ENCODE data around the gene MAST4. TPM values are rescaled to one million over a fixed set of nuclear protein-coding genes. Genes with fewer than 3 reads are reported as not detected.

The MAST4 gene
- total and polyA plus RNA-seq, 2 of the 13 experiments (the other 11 are each of a cell fraction or from before 2014, with no cell fraction given) = 3.4 to 3.7 TPM

DNA sequence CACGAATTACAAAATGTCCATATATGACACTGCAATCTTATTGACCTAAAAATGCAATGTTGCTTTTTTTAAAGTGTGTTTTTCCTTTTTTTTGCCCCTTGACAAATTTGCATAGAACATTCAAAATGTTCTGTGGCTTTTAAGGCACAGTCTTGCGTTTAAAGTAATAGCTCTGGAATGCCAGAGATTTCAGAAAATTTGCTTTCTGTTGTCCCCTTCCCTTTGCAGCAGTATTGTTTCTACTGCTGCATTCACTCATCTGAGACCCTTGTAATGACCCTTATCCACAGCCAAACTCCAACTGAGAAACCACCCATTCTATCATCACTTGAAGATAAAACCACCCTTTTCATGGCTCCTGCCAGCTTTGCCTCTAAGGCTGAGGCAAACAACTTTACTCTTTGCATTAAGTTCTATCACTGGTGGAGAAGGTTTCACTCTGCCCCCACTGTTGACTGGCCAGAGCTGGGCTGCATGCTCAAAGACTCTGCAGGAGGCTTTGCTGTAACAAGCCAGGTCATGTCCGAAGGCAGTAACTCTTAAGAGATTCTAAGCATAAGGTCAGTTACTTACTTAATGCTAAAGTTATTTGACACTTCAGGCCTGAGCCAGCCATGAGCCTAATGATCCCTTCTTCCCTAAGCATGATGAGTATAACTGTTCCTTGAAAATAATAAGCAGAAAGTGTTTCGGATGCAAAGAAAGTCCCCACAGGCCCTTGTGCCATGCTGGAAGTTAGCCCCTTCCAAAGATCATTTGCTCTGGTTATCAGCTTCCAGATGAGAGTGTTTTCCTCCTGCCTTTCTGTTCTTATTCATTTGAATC is 498.5 kb downstream of the MAST4 start (continued):
- TF ChIP-seq, protein P1, sequence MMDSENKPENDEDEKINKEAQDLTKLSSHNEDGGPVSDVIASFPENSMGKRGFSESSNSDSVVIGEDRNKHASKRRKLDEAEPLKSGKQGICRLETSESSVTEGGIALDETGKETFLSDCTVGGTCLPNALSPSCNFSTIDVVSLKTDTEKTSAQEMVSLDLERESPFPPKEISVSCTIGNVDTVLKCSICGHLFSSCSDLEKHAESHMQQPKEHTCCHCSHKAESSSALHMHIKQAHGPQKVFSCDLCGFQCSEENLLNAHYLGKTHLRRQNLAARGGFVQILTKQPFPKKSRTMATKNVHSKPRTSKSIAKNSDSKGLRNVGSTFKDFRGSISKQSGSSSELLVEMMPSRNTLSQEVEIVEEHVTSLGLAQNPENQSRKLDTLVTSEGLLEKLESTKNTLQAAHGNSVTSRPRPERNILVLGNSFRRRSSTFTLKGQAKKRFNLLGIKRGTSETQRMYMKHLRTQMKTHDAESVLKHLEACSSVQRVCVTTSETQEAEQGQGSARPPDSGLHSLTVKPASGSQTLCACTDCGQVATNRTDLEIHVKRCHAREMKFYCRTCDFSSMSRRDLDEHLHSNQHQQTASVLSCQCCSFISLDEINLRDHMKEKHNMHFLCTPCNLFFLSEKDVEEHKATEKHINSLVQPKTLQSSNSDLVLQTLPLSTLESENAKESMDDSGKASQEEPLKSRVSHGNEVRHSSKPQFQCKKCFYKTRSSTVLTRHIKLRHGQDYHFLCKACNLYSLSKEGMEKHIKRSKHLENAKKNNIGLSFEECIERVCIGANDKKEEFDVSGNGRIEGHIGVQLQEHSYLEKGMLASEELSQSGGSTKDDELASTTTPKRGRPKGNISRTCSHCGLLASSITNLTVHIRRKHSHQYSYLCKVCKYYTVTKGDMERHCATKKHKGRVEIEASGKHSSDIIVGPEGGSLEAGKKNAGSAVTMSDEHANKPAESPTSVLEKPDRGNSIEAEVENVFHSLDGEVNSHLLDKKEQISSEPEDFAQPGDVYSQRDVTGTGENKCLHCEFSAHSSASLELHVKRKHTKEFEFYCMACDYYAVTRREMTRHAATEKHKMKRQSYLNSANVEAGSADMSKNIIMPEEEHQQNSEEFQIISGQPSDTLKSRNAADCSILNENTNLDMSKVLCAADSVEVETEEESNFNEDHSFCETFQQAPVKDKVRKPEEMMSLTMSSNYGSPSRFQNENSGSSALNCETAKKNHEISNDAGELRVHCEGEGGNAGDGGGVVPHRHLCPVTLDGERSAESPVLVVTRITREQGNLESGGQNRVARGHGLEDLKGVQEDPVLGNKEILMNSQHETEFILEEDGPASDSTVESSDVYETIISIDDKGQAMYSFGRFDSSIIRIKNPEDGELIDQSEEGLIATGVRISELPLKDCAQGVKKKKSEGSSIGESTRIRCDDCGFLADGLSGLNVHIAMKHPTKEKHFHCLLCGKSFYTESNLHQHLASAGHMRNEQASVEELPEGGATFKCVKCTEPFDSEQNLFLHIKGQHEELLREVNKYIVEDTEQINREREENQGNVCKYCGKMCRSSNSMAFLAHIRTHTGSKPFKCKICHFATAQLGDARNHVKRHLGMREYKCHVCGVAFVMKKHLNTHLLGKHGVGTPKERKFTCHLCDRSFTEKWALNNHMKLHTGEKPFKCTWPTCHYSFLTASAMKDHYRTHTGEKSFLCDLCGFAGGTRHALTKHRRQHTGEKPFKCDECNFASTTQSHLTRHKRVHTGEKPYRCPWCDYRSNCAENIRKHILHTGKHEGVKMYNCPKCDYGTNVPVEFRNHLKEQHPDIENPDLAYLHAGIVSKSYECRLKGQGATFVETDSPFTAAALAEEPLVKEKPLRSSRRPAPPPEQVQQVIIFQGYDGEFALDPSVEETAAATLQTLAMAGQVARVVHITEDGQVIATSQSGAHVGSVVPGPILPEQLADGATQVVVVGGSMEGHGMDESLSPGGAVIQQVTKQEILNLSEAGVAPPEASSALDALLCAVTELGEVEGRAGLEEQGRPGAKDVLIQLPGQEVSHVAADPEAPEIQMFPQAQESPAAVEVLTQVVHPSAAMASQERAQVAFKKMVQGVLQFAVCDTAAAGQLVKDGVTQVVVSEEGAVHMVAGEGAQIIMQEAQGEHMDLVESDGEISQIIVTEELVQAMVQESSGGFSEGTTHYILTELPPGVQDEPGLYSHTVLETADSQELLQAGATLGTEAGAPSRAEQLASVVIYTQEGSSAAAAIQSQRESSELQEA (CRISPR knock-in tag; IDR thresholded peaks at IDR 0.05; ENCODE audit: not compliant biosample characterization) = no peak
- TF ChIP-seq NR2C2 (CRISPR knock-in tag; IDR thresholded peaks at IDR 0.05; ENCODE audit: borderline replicate concordance) (no peak), GFI1 (CRISPR knock-in tag; IDR thresholded peaks at IDR 0.05; ENCODE audit: borderline replicate concordance) (0 out of 2 replicates have a peak, but pooled peaks have one; percentile 25), ZNF569 (CRISPR knock-in tag; IDR thresholded peaks at IDR 0.05; ENCODE audit: borderline replicate concordance) (no peak), ZNF558 (CRISPR knock-in tag; IDR thresholded peaks at IDR 0.05; ENCODE audit: borderline replicate concordance) (no peak), PCBP2 (optimal IDR thresholded peaks at IDR 0.05; ENCODE audit: low read depth, low read length, poor library complexity, severe bottlenecking) (no peak), ZNF570 (CRISPR knock-in tag; IDR thresholded peaks at IDR 0.05; ENCODE audit: borderline replicate concordance) (no peak), CEBPB (IDR thresholded peaks at IDR 0.05; ENCODE audit: borderline replicate concordance, low read depth, low read length) (no peak), ZNF292 (CRISPR knock-in tag; IDR thresholded peaks at IDR 0.05; ENCODE audit: borderline replicate concordance, low read depth) (peak; percentile 43; the same call in 1 of the 2 replicates), BORCS8-MEF2B (CRISPR knock-in tag; IDR thresholded peaks at IDR 0.05) (no peak), ATM (IDR thresholded peaks at IDR 0.05; ENCODE audit: borderline replicate concordance) (no peak), SMAD3 (CRISPR knock-in tag; IDR thresholded peaks at IDR 0.05) (peak; percentile 54; the same call in 1 of the 2 replicates)
- TF ChIP-seq, protein P2, sequence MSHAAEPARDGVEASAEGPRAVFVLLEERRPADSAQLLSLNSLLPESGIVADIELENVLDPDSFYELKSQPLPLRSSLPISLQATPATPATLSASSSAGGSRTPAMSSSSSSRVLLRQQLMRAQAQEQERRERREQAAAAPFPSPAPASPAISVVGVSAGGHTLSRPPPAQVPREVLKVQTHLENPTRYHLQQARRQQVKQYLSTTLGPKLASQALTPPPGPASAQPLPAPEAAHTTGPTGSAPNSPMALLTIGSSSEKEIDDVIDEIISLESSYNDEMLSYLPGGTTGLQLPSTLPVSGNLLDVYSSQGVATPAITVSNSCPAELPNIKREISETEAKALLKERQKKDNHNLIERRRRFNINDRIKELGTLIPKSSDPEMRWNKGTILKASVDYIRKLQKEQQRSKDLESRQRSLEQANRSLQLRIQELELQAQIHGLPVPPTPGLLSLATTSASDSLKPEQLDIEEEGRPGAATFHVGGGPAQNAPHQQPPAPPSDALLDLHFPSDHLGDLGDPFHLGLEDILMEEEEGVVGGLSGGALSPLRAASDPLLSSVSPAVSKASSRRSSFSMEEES (CRISPR knock-in tag; IDR thresholded peaks at IDR 0.05) = no peak
- TF ChIP-seq, protein P3, sequence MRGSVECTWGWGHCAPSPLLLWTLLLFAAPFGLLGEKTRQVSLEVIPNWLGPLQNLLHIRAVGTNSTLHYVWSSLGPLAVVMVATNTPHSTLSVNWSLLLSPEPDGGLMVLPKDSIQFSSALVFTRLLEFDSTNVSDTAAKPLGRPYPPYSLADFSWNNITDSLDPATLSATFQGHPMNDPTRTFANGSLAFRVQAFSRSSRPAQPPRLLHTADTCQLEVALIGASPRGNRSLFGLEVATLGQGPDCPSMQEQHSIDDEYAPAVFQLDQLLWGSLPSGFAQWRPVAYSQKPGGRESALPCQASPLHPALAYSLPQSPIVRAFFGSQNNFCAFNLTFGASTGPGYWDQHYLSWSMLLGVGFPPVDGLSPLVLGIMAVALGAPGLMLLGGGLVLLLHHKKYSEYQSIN (CRISPR knock-in tag; IDR thresholded peaks at IDR 0.05; ENCODE audit: borderline replicate concordance) = no peak

Measured in HepG2 (cell line).